SU-DHL-6 (cell line): Measurements from ENCODE around the gene MIEF1.

Experiments used
- H2AFZ ChIP-seq: fragments of 200-600 bp; sonication (generic); 2 replicates; pipeline ENCODE4 v1.6.1; 2014; ENCODE audit warnings: low read depth, mild to moderate bottlenecking, moderate library complexity, mixed read lengths, antibody characterized with exemption, low read length; ENCODE audit not compliant: severe bottlenecking
- H3F3A ChIP-seq: fragments of 200-600 bp; shearing (Covaris generic); 2 replicates; pipeline ENCODE4 v1.6.0; 2016; ENCODE audit warnings: antibody characterized with exemption, mild to moderate bottlenecking; ENCODE audit not compliant: insufficient read depth
- H3K27ac ChIP-seq: fragments of 200-600 bp; sonication (generic); 2 replicates; pipeline ENCODE4 v1.5.1; 2016; ENCODE audit warnings: low read depth, mild to moderate bottlenecking, low read length, moderate library complexity, mixed read lengths
- H3K27me3 ChIP-seq: fragments of 200-600 bp; sonication (generic), shearing (Covaris generic); 2 replicates; pipeline ENCODE4 v1.6.0; 2014; ENCODE audit warnings: mild to moderate bottlenecking, low read length
- H3K36me3 ChIP-seq: fragments of 200-600 bp; sonication (generic); 2 replicates; pipeline ENCODE4 v1.6.1; 2014; ENCODE audit warnings: mild to moderate bottlenecking, low read length, mixed read lengths
- H3K4me2 ChIP-seq: fragments of 300-600, 200-600 bp; shearing (Covaris generic), sonication (generic); 2 replicates; pipeline ENCODE4 v1.6.0; 2014; ENCODE audit warnings: low read length, low read depth, mild to moderate bottlenecking; ENCODE audit not compliant: poor library complexity, severe bottlenecking
- H3K4me3 ChIP-seq: fragments of 200-600 bp; sonication (generic); 2 replicates; pipeline ENCODE4 v1.5.1; 2014; ENCODE audit warnings: antibody characterized with exemption, low read length, mild to moderate bottlenecking, mixed read lengths; ENCODE audit not compliant: insufficient read depth, poor library complexity, severe bottlenecking
- H3K79me2 ChIP-seq: fragments of 200-600 bp; sonication (generic); 2 replicates; pipeline ENCODE4 v1.6.1; 2014; ENCODE audit warnings: mild to moderate bottlenecking, low read length, moderate library complexity; ENCODE audit not compliant: insufficient read depth
- H3K9ac ChIP-seq: fragments of 200-600 bp; sonication (generic); 2 replicates; pipeline ENCODE4 v1.7.0; 2014; ENCODE audit warnings: mild to moderate bottlenecking, low read length
- H3K9me2 ChIP-seq: fragments of 200-600 bp; sonication (generic); replicated peaks from 2 replicates; pipeline ENCODE4 v1.6.1; 2014; ENCODE audit warnings: low read length; ENCODE audit not compliant: insufficient read depth
- H3K9me3 ChIP-seq: fragments of 200-600 bp; sonication (generic); 2 replicates; pipeline ENCODE4 v1.6.1; 2014; ENCODE audit warnings: low read length, mixed read lengths; ENCODE audit not compliant: insufficient read depth
- H4K20me1 ChIP-seq: fragments of 200-600 bp; sonication (generic); 2 replicates; pipeline ENCODE4 v1.6.1; 2014; ENCODE audit warnings: low read depth, mild to moderate bottlenecking, antibody characterized with exemption, low read length, moderate library complexity, mixed read lengths
- EZH2phosphoT487 ChIP-seq: fragments of 200-600 bp; sonication (generic), shearing (Covaris generic); conservative IDR thresholded peaks from 2 replicates; pipeline ENCODE4 v1.6.1; 2018; ENCODE audit warnings: mild to moderate bottlenecking, antibody characterized with exemption, low read length, moderate library complexity, mixed read lengths
- TF ChIP-seq, protein P1 (sequence below): fragments of 200-600 bp; sonication (generic); IDR thresholded peaks from one replicate; pipeline ENCODE4 v1.5.1; 2017; ENCODE audit warnings: antibody characterized with exemption, mild to moderate bottlenecking, low read length, moderate library complexity; ENCODE audit not compliant: insufficient read depth, poor library complexity, severe bottlenecking

Gene MIEF1

DNA sequence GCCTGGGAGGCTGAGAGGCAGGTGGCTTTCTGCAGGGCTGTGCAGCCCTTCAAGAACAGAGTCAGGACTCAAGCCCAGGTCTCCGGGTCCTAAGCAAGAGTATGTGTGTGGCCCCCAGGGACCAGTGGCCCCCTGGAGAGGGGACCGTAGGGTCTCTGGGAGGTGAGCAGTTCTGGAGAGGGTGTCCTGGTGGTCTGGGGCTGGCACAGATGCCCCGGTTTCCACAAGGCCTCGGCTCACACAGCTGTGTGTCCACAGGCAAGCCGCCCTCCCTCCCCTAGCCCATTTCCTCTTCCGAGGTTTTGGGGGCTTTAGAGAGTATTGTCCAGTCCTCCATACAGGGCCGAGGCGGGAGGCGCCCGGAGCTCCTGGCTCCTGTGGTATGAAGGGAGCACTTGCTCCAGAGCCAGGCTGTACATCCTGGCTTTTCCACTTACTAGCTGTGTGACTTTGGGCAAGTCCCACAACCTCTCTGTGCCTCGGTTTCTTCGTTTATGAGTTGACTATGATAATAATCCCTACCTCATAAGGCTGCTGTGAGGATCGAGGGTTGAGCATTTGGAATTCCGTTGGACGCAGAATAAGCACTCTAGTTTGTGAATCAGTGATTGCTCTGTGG, 33.9 kb downstream of the MIEF1 start:
- H3K9me2 ChIP-seq = no peaks in the 10 kb centered on the region
- no peak overlapping the region for H3K4me3 ChIP-seq
- H3K36me3 ChIP-seq = no peaks in the 10 kb centered on the region
- H3K27me3 ChIP-seq = no peaks in the 10 kb centered on the region
- H3K27ac ChIP-seq = no peak overlapping the region
- H3K4me2 ChIP-seq = no peak overlapping the region
- H3F3A ChIP-seq = peaks cover 7% of the 10 kb centered on the region; the same call in 1 of the 2 replicates
- H4K20me1 ChIP-seq = no peaks in the 10 kb centered on the region
- no peak for TF ChIP-seq EZH2phosphoT487
- TF ChIP-seq, protein P1, sequence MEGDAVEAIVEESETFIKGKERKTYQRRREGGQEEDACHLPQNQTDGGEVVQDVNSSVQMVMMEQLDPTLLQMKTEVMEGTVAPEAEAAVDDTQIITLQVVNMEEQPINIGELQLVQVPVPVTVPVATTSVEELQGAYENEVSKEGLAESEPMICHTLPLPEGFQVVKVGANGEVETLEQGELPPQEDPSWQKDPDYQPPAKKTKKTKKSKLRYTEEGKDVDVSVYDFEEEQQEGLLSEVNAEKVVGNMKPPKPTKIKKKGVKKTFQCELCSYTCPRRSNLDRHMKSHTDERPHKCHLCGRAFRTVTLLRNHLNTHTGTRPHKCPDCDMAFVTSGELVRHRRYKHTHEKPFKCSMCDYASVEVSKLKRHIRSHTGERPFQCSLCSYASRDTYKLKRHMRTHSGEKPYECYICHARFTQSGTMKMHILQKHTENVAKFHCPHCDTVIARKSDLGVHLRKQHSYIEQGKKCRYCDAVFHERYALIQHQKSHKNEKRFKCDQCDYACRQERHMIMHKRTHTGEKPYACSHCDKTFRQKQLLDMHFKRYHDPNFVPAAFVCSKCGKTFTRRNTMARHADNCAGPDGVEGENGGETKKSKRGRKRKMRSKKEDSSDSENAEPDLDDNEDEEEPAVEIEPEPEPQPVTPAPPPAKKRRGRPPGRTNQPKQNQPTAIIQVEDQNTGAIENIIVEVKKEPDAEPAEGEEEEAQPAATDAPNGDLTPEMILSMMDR = no peak
- no peak overlapping the region for H3K9ac ChIP-seq
- peaks cover 15% of the 10 kb centered on the region for H3K79me2 ChIP-seq
- no peaks in the 10 kb centered on the region for H3K9me3 ChIP-seq
- H2AFZ ChIP-seq = no peak overlapping the region

DNA sequence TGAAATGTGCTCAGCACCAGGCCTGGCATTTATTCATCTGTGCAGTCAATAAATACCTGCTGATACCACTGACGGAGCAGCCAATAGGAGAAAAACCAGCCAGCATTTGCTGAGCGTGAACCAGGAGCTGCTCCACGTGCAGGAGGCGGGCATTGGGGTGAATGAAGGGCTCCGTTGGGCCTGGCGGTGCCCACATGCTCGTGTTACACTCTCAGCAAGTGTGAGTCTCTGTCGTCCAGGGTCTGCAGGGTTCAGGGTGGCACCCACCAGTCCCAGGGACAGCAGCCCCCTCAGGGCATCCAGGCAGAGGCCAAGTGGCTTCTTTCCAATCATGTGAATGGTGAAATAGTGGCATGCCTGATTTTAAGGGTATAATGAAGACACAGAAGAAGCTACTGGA, 34.6 kb downstream of the MIEF1 start:
- Histone ChIP-seq H3K4me3 (no peak overlapping the region), H3K27me3 (no peaks in the 10 kb centered on the region), H3K27ac (no peak overlapping the region), H3K36me3 (no peaks in the 10 kb centered on the region), H3K9me3 (no peaks in the 10 kb centered on the region), H3K9ac (no peak overlapping the region), H3F3A (peaks cover 5% of the 10 kb centered on the region; the same call in 1 of the 2 replicates), H3K9me2 (no peaks in the 10 kb centered on the region), H2AFZ (no peak overlapping the region), H3K79me2 (peaks cover 8% of the 10 kb centered on the region), H3K4me2 (no peak overlapping the region), H4K20me1 (no peaks in the 10 kb centered on the region)
- TF ChIP-seq, protein P1 = no peak
- TF ChIP-seq EZH2phosphoT487 = no peak

GRCh38 chr22:39537975-39538374, 35.9 kb downstream of the MIEF1 start:
- H3K36me3 ChIP-seq = no peaks in the 10 kb centered on the region
- no peaks in the 10 kb centered on the region for H3K9me3 ChIP-seq
- H2AFZ ChIP-seq = no peak overlapping the region
- H3K79me2 ChIP-seq = no peaks in the 10 kb centered on the region
- no peaks in the 10 kb centered on the region for H3K9me2 ChIP-seq
- no peaks in the 10 kb centered on the region for H4K20me1 ChIP-seq
- no peak overlapping the region for H3K4me3 ChIP-seq
- H3K27me3 ChIP-seq = no peaks in the 10 kb centered on the region
- no peak overlapping the region for H3K9ac ChIP-seq
- H3K4me2 ChIP-seq = no peak overlapping the region
- TF ChIP-seq, protein P1 = no peak
- no peak for TF ChIP-seq EZH2phosphoT487
- H3F3A ChIP-seq = peaks cover 5% of the 10 kb centered on the region; the same call in 1 of the 2 replicates
- no peak overlapping the region for H3K27ac ChIP-seq
